ENCODE results near the gene EEF1A2.

Gene EEF1A2

GRCh38 chr20:63457737-63458136 lies 41.1 kb downstream of the EEF1A2 start:
- in situ Hi-C loops (cut with MboI; ENCODE audit: low sequenced_read_pairs), result no loop called here

- in situ Hi-C loops (cut with MboI; ENCODE audit: low sequenced_read_pairs), result no loop called here
These were observed 42.2 kb downstream of the EEF1A2 start for GRCh38 chr20:63456429-63457284.

GRCh38 chr20:63455568-63455859 lies 43.4 kb downstream of the EEF1A2 start:
- in situ Hi-C loops (cut with MboI; ENCODE audit: low sequenced_read_pairs), result no loop called here

GRCh38 chr20:63454731-63455567 lies 43.9 kb downstream of the EEF1A2 start:
- in situ Hi-C loops (cut with MboI; ENCODE audit: low sequenced_read_pairs), result no loop called here

GRCh38 chr20:63452821-63453523 lies 45.9 kb downstream of the EEF1A2 start:
- in situ Hi-C loops (cut with MboI; ENCODE audit: low sequenced_read_pairs), result no loop called here

- in situ Hi-C loops (cut with MboI; ENCODE audit: low sequenced_read_pairs), result no loop called here
These were observed 46.5 kb downstream of the EEF1A2 start for GRCh38 chr20:63452341-63452740.

GRCh38 chr20:63451821-63452220 lies 47.1 kb downstream of the EEF1A2 start:
- in situ Hi-C loops (cut with MboI; ENCODE audit: low sequenced_read_pairs), result no loop called here

GRCh38 chr20:63449796-63450730 lies 48.8 kb downstream of the EEF1A2 start:
- in situ Hi-C loops (cut with MboI; ENCODE audit: low sequenced_read_pairs), result no loop called here

GRCh38 chr20:63449025-63449424 lies 49.9 kb downstream of the EEF1A2 start:
- in situ Hi-C loops (cut with MboI; ENCODE audit: low sequenced_read_pairs), result no loop called here

- in situ Hi-C loops (cut with MboI; ENCODE audit: low sequenced_read_pairs), result no loop called here
These were observed 50.9 kb downstream of the EEF1A2 start for GRCh38 chr20:63448031-63448430.

- in situ Hi-C loops (cut with MboI; ENCODE audit: low sequenced_read_pairs), result no loop called here
These were observed 51.6 kb downstream of the EEF1A2 start for GRCh38 chr20:63447320-63447719.

GRCh38 chr20:63446216-63447024 lies 52.5 kb downstream of the EEF1A2 start:
- in situ Hi-C loops (cut with MboI; ENCODE audit: low sequenced_read_pairs), result no loop called here

- in situ Hi-C loops (cut with MboI; ENCODE audit: low sequenced_read_pairs), result no loop called here
These were observed 53.7 kb downstream of the EEF1A2 start for GRCh38 chr20:63445075-63445734.

GRCh38 chr20:63444548-63444947 lies 54.3 kb downstream of the EEF1A2 start:
- in situ Hi-C loops (cut with MboI; ENCODE audit: low sequenced_read_pairs), result no loop called here

GRCh38 chr20:63443606-63444395 lies 55.1 kb downstream of the EEF1A2 start:
- in situ Hi-C loops (cut with MboI; ENCODE audit: low sequenced_read_pairs), result no loop called here

GRCh38 chr20:63442100-63442493 lies 56.8 kb downstream of the EEF1A2 start:
- in situ Hi-C loops (cut with MboI; ENCODE audit: low sequenced_read_pairs), result no loop called here

GRCh38 chr20:63441136-63442099 lies 57.5 kb downstream of the EEF1A2 start:
- in situ Hi-C loops (cut with MboI; ENCODE audit: low sequenced_read_pairs), result no loop called here
